Activated CD8-positive, alpha-beta memory T cell treated with anti-CD3 and anti-CD28 coated beads for 36 hours (primary cell): ENCODE results near the gene DTD1. TPM values are rescaled to one million over a fixed set of nuclear protein-coding genes. Genes with fewer than 3 reads are reported as not detected.

ENCODE experiments used
- CTCF ChIA-PET: fragments of 350-600 bp; sonication (Branson Sonifier 250); formaldehyde crosslinking; loops from one replicate; lab custom pipeline; 2021; ENCODE audit warnings: antibody characterized with exemption; lab: Charles Lee
- POLR2A ChIA-PET: fragments of 350-600 bp; sonication (Branson Sonifier 250); formaldehyde crosslinking; loops from one replicate; lab custom pipeline; 2021; ENCODE audit warnings: antibody characterized with exemption; lab: Charles Lee
- total RNA-seq, 2 experiments: library from RNA; stranded (reverse); gene quantifications; one replicate each; pipeline ENCODE4 v1.2.3, GENCODE V29; 2021

The DTD1 gene
- total RNA-seq, 2 experiments from 2014 or later, result 59.2 to 62.6 TPM

DNA sequence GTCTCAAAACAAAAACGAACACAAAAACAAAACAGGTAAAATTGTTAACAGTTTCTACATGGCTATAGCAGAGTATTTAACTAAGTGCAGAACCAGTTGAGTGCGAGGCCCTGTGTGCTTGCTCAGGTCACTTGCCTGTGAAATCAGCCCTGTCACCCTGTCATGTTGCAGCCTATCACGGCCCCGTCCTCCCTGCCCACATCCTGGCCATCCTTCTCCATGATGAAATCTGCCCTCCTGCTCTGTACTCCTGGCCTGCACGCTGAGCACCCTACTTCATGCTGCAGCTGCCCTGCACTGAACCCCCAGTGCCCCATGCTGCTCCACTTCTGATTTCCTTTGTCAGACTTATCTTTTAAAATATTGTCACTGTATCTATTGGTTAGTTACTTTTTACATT is 62.4 kb downstream of the DTD1 start:
- ChIA-PET POLR2A (no interaction called here), CTCF (no interaction called here)

DNA sequence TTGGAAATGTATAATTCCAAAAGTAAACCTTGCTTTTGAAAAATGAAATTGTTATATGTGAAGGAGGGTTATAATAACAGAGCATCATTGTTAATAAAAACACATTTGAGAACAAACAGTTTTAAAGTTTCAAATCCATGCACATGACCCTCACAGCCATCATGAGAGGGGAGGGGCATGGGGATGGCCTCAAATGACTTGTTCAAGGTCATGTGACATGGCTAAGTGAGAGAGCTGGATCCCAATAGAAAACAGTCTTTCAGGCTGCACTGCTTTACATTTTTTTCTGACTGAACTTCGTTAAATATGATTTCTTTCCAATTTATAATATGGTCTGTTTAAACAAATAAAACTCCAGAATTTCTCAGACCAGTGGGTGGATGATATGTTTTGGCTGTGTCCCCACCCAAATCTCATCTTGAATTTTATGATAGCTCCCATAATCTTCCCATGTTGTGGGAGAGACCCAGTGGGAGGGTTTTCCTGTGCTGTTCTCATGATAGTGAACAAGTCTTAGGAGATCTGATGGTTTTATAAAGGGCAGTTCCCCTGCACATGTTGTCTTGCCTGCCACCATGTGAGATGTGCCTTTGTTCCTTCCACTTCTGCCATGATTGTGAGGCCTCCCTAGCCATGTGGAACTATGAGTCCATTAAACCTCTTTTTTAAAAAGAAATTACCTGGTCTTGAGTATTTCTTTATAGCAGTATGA is 66.0 kb downstream of the DTD1 start:
- CTCF ChIA-PET, result no interaction called here
- POLR2A ChIA-PET, result interaction anchor here (0.5 kb wide), 1 partner anchor 43 kb away, joined by 4 read pairs; no protein-coding TSS in a partner anchor

DNA sequence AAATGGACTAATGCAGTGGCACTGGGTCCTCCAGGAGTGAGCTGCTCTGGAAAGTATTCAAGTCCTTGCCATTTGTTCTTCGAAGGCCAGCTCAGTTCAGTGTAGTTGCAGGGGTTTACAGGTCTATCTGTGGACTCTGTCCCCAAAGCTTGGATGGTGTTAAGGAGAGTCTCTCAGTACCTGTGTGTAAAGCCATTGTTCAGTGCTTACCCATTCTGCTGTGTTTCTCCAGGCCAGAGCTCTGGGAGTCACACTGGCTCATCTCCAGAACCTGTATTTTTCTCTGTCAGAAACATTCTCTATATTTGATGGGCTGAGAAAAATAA is 66.6 kb downstream of the DTD1 start:
- ChIA-PET POLR2A (interaction anchor here (0.5 kb wide), 1 partner anchor 42 kb away, joined by 4 read pairs; no protein-coding TSS in a partner anchor), CTCF (no interaction called here)

DNA sequence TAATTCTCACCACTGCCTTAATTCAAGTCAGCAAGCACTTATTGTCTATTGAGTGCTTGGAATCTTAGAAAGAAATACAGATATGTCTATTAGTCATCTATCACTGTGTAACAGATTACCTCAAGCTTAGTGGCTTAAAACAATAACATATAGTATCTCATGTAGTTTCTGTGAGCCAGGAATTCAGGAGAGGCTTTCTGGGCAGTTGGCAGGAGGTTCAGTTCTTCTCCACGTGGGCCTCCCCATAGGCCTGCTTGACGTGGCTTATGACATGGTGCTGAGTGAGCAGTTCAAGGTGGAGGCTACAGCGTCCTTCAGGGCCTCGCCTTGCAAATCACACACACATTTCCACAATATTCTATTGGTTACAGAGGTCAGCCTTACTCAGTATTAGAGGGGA is 69.7 kb downstream of the DTD1 start:
- ChIA-PET CTCF (no interaction called here), POLR2A (no interaction called here)

DNA sequence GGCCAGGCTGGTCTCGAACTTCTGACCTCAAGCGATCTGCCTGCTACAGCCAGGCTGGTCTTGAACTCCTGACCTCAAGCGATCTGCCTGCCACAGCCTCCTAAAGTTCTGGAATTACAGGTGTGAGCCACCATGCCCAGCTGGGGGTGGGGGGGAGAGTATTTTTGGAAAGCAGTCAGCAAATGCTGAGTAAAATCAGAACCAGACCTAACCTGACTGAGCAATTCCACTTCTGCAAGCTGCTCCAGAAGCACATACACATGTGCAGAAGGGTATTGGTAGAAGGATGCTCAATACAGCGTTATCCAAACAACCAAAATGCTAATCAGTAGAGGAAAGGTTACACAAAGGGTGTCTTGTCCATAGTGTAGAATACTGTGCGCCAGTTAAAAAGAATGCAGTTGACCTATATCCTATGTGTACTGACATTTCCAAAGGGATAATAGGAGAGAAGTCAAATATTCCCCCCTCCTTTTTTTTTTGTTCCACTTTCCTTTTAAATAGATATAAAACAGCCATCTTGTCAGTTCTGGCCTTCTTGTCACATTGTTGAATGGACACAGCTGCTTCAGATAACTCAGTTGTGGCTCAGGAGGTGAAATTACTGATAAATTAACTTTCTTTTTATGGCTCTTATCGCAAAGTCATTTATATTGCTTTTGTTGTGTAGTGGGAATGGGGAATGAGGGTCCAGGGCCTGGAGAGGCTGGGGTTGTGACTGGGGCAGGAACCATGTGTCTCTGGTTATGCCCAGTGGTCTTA is 74.6 kb downstream of the DTD1 start:
- CTCF ChIA-PET, result no interaction called here

DNA sequence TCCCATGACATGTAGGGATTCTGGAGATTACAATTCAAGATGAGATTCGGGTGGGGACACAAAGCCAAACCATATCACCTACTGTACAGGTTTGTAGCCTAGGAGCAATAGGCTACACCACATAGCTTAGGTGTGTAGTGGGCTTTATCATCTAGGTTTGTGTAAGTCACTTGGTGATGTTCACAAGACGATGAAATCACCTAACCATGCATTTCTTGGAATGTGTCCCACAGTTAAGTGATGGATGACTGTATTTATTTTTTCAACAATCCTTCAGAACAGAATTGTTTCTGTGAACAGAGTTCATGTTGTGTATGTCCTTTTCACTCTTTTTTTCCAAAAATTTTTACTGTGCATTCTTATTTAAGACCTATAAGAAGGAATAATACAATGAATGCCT is 76.1 kb downstream of the DTD1 start:
- ChIA-PET POLR2A (no interaction called here), CTCF (no interaction called here)

More for the DNA sequence above, 74.6 kb downstream of the DTD1 start:
- POLR2A ChIA-PET, result no interaction called here

DNA sequence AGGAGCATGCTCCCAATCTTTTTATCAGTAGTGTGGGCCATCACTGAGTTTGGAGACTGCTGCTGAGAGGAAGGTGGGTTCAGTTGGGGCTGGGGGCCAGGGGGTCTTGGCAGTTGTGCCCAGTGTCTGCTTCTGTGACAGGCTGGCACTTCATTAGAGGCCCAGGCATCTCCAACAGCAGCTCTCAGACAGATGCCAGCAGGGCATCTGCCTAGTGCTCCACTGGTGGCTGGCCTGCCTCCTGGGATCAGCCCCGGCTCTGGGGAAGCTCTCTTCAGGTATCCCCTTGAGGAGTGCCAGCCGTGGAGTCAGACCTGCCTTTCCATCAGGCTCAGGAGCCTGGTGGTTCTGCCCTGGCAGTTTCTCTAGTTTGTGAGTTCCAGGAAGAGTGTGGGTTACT is 77.3 kb downstream of the DTD1 start:
- ChIA-PET POLR2A (no interaction called here), CTCF (no interaction called here)

DNA sequence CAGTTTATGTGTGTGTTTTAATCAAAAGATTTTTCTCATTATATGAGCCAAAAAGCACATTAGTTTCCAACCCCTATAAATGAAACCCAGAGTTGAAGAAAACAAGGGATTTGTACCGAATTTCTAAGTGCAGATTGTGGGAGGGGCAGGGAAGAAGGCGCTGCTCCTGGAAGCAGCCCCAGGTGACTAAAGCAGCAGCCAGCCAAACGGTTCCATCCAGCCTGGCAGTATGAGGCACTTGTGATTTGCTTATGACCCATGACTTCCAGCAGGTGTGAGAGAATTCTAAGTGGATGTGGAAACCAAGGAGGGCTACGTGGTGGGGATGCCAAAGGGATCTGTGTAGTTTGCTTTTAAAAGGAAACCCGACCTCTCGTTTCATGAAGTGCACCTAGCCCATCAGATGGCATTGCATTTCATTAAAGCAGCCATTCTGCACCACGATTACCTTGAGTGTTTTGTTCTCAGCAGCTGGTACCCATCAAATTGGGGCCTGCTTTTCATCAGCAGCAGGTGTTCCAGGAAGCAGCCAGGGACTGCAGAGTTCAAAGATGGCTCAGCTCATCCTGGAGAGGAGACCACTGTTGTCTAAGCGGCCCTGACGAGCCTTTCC is 79.1 kb downstream of the DTD1 start:
- ChIA-PET CTCF (no interaction called here), POLR2A (no interaction called here)

DNA sequence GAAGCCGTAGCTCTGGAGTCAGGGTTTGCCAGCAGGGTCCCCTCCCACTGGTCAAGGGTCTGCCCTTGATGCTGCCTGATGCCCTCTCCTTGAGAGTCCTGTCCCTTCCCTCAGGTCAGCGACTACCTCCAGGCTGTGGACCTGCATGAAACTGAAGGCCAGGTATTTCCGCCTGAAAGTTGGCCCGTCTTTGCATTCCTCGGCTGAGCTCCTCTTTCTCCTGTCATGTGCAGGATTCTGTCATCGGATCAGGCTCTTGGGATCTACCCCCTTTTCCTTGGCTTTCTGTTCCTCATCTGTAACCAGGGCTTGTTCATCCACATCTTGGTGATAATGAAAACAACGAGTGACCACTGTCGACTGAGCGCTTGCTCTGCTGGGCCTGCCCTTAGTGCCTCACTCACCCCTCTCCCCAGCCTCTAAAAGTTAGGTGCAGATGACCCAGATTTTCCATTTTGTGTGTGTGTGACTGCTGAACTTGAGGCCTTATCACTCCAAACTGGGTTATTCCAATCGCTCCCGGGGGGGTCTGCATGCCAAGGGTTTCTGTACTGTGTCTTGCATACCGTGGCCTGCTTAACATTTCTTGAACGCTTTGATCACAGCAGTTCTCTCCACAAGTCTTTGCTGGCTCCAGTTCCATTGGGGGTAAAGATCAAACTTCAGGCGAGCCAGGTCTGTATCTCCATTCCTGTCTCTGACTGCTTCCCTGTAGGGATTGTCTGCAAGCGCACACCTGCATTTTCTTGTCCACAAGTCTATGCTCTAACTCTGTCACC is 81.6 kb downstream of the DTD1 start:
- ChIA-PET CTCF (no interaction called here), POLR2A (no interaction called here)

DNA sequence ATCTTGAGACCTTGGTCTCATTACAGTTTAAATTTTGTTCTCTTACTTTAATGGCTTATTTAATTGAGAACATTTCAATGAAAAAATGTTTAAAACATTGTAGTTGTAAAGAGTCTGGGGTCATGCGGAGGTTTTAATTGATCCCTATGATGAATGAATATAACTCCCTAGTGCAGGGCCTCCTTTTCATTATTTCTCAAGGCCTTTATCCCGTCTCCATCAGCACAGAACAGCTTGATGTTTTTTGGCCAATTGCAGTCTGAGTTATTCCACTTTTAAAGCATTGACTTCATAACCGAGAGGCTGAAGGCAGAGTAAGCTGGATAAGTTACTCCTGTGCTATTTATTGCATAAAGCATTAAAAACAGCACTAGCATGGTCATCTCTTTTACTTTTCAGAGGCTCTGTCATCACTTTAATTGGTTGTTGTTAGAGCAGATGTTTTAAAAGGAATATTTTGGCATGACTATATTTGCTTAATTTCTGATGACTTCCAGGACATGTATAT is 83.4 kb downstream of the DTD1 start:
- CTCF ChIA-PET, result no interaction called here
- POLR2A ChIA-PET, result no interaction called here

DNA sequence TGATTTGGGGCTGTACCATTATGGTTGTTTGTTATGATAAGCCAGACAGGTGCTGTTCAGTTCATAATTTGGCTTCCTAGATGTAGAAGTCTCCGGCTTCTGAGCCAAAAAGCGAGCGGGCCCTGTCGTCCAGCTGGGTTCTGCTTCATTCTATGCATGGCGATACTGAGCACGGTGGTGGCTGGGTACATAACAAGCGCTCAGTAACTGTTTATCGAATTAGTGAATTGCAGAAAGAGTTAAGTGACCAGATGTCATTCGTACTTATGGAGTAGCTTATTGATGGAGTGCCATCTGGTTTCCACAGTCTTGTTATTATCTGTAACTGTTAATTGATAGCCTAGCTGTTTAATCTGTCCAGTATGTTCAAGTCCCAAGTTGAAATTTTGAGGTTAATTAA is 85.0 kb downstream of the DTD1 start:
- POLR2A ChIA-PET, result no interaction called here
- CTCF ChIA-PET, result no interaction called here

DNA sequence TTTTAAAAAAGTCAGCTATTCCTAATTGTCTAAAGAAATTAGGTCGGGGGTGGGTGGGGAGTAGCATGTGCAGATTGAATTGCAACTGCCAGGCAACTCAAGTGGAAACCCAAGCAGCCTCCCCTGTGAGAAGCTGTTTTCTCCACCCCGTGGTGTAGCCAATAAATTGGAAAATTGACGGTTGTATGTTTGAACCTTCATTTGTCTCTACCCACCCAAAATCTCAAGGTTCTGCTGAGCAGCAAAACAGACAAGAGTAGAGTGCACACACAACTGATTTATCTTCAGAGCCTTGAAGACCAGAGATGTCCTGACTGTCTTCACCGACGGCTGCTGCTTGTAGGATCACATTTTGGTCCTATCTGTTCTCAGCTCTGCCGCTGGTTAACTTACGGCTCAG is 88.5 kb downstream of the DTD1 start:
- POLR2A ChIA-PET, result no interaction called here

DNA sequence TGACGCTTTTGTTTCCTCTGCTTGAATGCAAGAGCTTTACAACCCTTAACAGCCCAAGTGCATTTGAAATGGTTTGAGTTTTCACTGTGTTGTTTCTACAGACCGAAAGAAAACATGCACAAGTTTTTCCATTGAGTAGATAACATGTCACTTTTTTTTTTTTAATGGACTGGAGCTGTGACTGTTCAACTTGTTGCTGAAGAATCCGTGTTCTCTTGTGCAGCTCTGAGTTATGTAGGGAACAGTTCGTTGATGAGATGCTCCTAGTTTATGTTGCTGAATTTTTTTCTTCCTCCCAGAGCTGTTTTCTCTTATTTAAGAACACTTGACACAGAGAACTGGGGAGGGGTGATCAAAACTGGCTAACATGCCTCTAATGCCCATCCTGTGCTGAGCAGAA is 89.3 kb downstream of the DTD1 start:
- ChIA-PET POLR2A (no interaction called here), CTCF (no interaction called here)

More for the DNA sequence above, 88.5 kb downstream of the DTD1 start:
- CTCF ChIA-PET, result no interaction called here

DNA sequence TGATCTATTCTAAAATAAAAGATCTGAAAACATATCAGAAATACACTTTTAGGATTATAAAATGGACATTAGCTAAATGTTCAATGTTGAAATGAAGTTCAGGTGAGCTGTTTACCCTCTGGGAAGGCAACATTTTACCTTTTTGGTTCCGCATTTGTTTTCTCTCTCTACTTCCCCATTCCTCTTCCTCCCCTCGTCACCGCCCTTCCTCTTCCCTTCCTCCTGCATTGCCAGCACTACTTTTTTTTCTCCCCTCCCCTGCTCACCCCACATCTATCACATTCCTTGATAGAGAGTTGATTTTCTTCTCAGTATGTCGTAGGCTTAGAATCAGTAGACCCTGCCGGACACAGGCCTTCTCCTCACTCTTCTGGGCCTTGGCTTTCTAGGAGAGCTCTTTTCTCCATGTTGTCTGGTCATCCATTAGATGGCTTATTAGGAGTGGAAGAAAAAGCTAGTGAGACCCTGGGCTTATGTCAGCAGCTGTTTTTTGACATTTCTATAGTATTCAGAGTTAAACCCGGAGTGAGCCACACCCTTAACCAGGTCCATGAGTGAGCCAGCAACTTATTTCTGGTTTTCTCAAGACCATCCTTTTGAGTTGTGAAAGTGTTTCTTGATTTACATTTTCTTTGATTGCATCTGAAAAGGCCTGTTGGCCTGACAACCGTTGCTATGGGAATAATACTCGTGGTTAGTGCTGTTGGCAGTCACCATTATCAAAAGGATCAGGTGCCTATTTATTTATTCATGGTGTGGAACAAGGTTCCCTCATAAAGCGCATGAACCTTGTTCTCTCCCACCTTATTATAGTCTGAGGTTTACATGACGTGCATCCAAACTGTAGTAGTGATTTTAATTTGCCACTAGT is 90.9 kb downstream of the DTD1 start:
- CTCF ChIA-PET, result no interaction called here

DNA sequence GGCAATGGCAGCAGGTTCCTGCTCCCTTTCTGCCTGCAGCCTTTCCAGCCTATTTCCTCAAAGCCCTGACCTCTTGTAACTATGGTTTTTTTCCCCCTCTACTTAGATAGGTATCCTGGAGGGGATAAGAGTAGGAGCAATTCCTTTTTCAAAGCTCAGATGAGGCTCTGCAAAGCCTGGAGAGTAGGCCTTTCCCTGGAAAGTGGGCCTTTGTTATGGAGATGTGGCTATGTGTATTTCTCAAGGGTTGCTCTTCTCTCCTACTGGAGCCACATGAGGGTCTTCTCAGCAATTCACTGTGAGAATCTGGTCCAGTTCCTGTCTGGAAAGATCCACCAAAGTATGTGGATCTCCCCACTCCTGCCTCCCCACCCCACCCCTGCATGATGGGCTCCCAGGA is 96.0 kb downstream of the DTD1 start:
- CTCF ChIA-PET, result no interaction called here
- POLR2A ChIA-PET, result no interaction called here

More for the DNA sequence above, 90.9 kb downstream of the DTD1 start:
- POLR2A ChIA-PET, result no interaction called here

DNA sequence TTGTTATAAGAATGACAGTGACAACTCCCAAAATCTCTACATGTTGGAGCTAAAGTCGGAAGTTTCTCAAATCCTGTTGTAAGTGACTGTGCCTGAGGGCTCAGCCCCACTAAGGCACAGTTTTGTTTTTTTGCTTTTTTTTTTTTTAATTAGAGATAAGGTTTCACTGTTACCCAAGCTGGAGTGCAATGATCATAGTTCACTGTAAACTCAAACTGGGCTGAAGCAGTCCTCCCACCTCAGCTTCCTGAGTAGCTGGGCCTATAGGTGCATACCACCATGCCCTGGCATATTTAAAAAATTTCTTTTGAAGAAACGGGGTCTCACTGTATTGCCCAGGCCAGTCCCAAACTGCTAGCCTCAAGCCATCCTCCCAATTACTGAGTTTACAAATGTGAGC is 96.9 kb downstream of the DTD1 start:
- ChIA-PET CTCF (no interaction called here), POLR2A (interaction anchor here (0.6 kb wide), 1 partner anchor 59 kb away, joined by 4 read pairs; no protein-coding TSS in a partner anchor)

DNA sequence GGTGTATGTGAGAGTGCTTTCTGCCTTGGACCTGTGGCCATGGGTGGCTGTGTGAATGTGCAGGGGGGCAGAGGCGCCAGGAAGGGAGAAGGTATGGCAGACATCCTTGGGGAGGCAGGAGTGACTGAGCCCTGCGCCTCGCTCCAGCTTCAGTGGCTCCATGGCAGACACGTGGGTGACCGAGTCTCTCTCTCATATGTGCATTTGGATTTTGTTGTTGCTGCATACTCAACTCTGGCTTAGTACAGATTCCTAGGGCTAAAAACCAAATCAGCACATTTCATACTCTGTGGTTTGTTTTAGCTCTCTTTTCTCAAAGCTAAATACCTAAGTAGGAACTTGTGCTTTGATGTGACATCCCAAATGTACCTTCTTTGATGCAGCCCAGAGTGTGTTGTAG is 97.6 kb downstream of the DTD1 start:
- POLR2A ChIA-PET, result interaction anchor here (0.7 kb wide), 1 partner anchor 59 kb away, joined by 3 read pairs; no protein-coding TSS in a partner anchor
- CTCF ChIA-PET, result no interaction called here

DNA sequence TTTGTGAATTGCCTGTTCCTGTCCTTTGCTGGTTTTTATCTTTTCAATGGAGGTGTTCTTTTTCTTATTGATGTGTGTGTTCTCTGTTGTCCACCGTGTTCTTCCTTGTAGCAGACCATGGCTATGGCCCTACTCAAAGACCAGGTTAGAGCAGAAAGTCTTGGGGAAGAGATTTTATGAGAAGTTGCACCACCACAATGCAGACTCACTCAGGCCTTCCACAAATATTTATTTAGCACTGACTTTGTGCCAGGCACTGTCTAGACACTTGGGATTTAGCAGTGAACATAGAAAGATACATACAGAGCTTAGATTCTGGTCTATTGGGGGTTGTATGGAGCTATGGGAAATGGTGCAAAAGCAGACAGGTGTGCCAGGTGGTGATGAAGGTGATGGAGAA is 98.8 kb downstream of the DTD1 start:
- POLR2A ChIA-PET, result no interaction called here
- CTCF ChIA-PET, result no interaction called here

DNA sequence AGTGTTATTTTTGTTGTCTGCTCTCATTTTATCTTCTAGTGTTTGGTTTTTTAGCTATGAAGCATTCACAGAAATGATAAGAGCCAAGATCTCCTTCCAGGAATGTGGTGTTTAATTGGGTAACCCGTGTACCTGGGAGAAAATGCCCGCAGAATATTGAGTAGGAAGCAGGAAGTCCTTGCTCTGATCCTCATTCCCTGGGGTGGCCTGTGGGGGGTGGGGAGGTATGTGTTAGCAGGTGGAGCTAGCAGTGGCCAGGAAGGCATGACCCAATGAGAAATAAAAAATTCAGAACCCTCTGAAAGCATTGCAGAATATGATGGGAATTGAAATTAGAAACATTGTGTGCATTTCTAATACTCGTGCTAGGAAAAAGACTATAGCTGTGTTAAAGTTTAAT is 100.8 kb downstream of the DTD1 start:
- POLR2A ChIA-PET, result no interaction called here
- CTCF ChIA-PET, result no interaction called here
